ENCODE results near the gene JAZF1.

GRCh38 chr7:27863880-27864279 is 316.7 kb downstream of the JAZF1 start:
- TF ChIP-seq CTCF (IDR thresholded peaks at IDR 0.05) = no peak
- TF ChIP-seq POLR2A (IDR thresholded peaks at IDR 0.05) = no peak
